PC-3 (cell line): Measurements from ENCODE around the gene FAM222A. TPM values are rescaled to one million over a fixed set of nuclear protein-coding genes. Genes with fewer than 3 reads are reported as not detected.

ENCODE experiments used
- ATAC-seq: fragments of 200-7000 bp; cut with Tn5 transposase; 2 replicates; pipeline ENCODE4 v1.9.1; 2020; ENCODE audit warnings: mild to moderate bottlenecking, moderate library complexity
- BruUV-seq: library from RNA; stranded (reverse); fragments of 400-500 nt; replicated peaks from 2 replicates; lab custom pipeline; 2021; lab: Mats Ljungman, UMichigan
- CTCF ChIA-PET: fragments of 300-600 bp; sonication (Branson Sonifier 250); formaldehyde crosslinking; loops from one replicate; lab custom pipeline; 2022; ENCODE audit warnings: antibody characterized with exemption; lab: Charles Lee
- POLR2A ChIA-PET: fragments of 300-600 bp; sonication (Branson Sonifier 250); formaldehyde crosslinking; loops from one replicate; lab custom pipeline; 2022; ENCODE audit warnings: antibody characterized with exemption; ENCODE audit not compliant: unreplicated experiment; lab: Charles Lee
- DNase-seq: peaks from one replicate; pipeline ENCODE4 v3.0.0-alpha.2; 2015
- H2AFZ ChIP-seq: fragments of 300-600 bp; sonication (generic); 2 replicates; pipeline ENCODE4 v1.6.0; 2016; ENCODE audit warnings: antibody characterized with exemption, low read length
- H3F3A ChIP-seq: fragments of 300-600 bp; sonication (generic); one replicate; pipeline ENCODE4 v1.6.0; 2017; ENCODE audit warnings: antibody characterized with exemption, low read length, control low read depth, mild to moderate bottlenecking; ENCODE audit not compliant: unreplicated experiment
- H3K27ac ChIP-seq: fragments of 300-600 bp; sonication (generic); 2 replicates; pipeline ENCODE4 v1.5.1; 2016; ENCODE audit warnings: mild to moderate bottlenecking, low read length
- H3K27me3 ChIP-seq: fragments of 300-600 bp; sonication (generic); 2 replicates; pipeline ENCODE4 v1.6.1; 2016; ENCODE audit warnings: low read length, mixed read lengths
- H3K36me3 ChIP-seq: fragments of 300-600 bp; sonication (generic); 2 replicates; pipeline ENCODE4 v1.6.1; 2016; ENCODE audit warnings: low read depth, mixed run types, low read length, mixed read lengths
- H3K4me1 ChIP-seq: fragments of 300-600 bp; sonication (generic); 2 replicates; pipeline ENCODE4 v1.5.1; 2016; ENCODE audit warnings: low read length; ENCODE audit not compliant: insufficient read depth
- H3K4me2 ChIP-seq: fragments of 300-600 bp; sonication (generic); 2 replicates; pipeline ENCODE4 v1.6.0; 2016; ENCODE audit warnings: low read length
- H3K4me3 ChIP-seq: fragments of 300-600 bp; sonication (generic); 2 replicates; pipeline ENCODE4 v1.5.1; 2016; ENCODE audit warnings: mild to moderate bottlenecking, low read length, mixed read lengths
- H3K79me2 ChIP-seq: fragments of 300-600 bp; sonication (generic); 2 replicates; pipeline ENCODE4 v1.6.1; 2017; ENCODE audit warnings: low read length, mixed read lengths
- H3K9ac ChIP-seq: fragments of 300-600 bp; sonication (generic); 2 replicates; pipeline ENCODE4 v1.6.0; 2016; ENCODE audit warnings: mild to moderate bottlenecking, low read length
- H3K9me2 ChIP-seq: fragments of 300-600 bp; sonication (generic); replicated peaks from 2 replicates; pipeline ENCODE4 v1.6.1; 2016; ENCODE audit warnings: mixed run types, low read length, mixed read lengths
- H3K9me3 ChIP-seq: fragments of 300-600 bp; sonication (generic); 2 replicates; pipeline ENCODE4 v1.6.1; 2016; ENCODE audit warnings: low read length, mixed read lengths
- H4K20me1 ChIP-seq: fragments of 300-600 bp; sonication (generic); 2 replicates; pipeline ENCODE4 v1.6.1; 2016; ENCODE audit warnings: low read length, mixed read lengths
- CTCF ChIP-seq: fragments of 300-600 bp; sonication (generic); conservative IDR thresholded peaks from 2 replicates; pipeline ENCODE4 v1.5.1; 2017; ENCODE audit warnings: antibody characterized with exemption, low read depth, mild to moderate bottlenecking, low read length
- EZH2 ChIP-seq: fragments of 300-600 bp; sonication (generic); IDR thresholded peaks from one replicate; pipeline ENCODE4 v1.6.1; 2017; ENCODE audit warnings: antibody characterized with exemption, mild to moderate bottlenecking, low read length; ENCODE audit not compliant: unreplicated experiment
- EZH2phosphoT487 ChIP-seq: fragments of 300-600 bp; sonication (generic); IDR thresholded peaks from 2 replicates; pipeline ENCODE4 v1.6.1; 2018; ENCODE audit warnings: mild to moderate bottlenecking, antibody characterized with exemption, low read length, borderline replicate concordance
- intact Hi-C: fragments of 100-400 bp; cut with micrococcal nuclease; formaldehyde crosslinking; loops from 2 replicates; pipeline ENCODE4 v1.9.0; 2023
- total RNA-seq: library from RNA; depleted of rRNA; stranded (reverse); fragments of >200 nt; gene quantifications from 2 replicates; pipeline ENCODE4 v1.2.3, GENCODE V29; 2014

FAM222A gene
- total RNA-seq, 1 experiment from 2014 or later, result 11.7 TPM

- Histone ChIP-seq H3K27ac (no peak overlapping the region), H3K27me3 (no peaks in the 10 kb centered on the region), H3K79me2 (no peaks in the 10 kb centered on the region), H3K4me1 (no peaks in the 10 kb centered on the region), H3K9ac (no peak overlapping the region), H4K20me1 (no peaks in the 10 kb centered on the region), H2AFZ (no peak overlapping the region), H3K9me3 (no peaks in the 10 kb centered on the region), H3K4me3 (no peak overlapping the region), H3K9me2 (no peaks in the 10 kb centered on the region), H3K36me3 (no peaks in the 10 kb centered on the region), H3K4me2 (no peak overlapping the region), H3F3A (no peaks in the 10 kb centered on the region)
- no peak for TF ChIP-seq EZH2phosphoT487
- no peak for TF ChIP-seq CTCF
- no peak for TF ChIP-seq EZH2
- CTCF ChIA-PET, result no interaction called here
- POLR2A ChIA-PET, result no interaction called here
- no TSS peak for BruUV-seq
- ATAC-seq (no peak), DNase-seq (no peak)
- intact Hi-C loops, result no loop called here
These were observed 18.2 kb downstream of the FAM222A start for GRCh38 chr12:109731806-109732205.

- POLR2A ChIA-PET, result no interaction called here
- Histone ChIP-seq H4K20me1 (no peaks in the 10 kb centered on the region), H3K9ac (no peak overlapping the region), H3K9me3 (no peaks in the 10 kb centered on the region), H3K27me3 (no peaks in the 10 kb centered on the region), H3K9me2 (no peaks in the 10 kb centered on the region), H3K27ac (no peak overlapping the region), H3K4me3 (no peak overlapping the region), H3K36me3 (no peaks in the 10 kb centered on the region), H3K4me1 (no peaks in the 10 kb centered on the region), H2AFZ (no peak overlapping the region), H3F3A (no peaks in the 10 kb centered on the region), H3K79me2 (no peaks in the 10 kb centered on the region), H3K4me2 (no peak overlapping the region)
- ATAC-seq (no peak), DNase-seq (no peak)
- intact Hi-C loops, result no loop called here
- BruUV-seq, result no TSS peak
- CTCF ChIA-PET, result no interaction called here
- TF ChIP-seq EZH2phosphoT487 (no peak), EZH2 (no peak), CTCF (no peak)
These were observed 19.0 kb downstream of the FAM222A start for GRCh38 chr12:109732321-109733305.
